ENCODE measurements around the gene KCNN4. TPM values are rescaled to one million over a fixed set of nuclear protein-coding genes. Genes with fewer than 3 reads are reported as not detected.

Gene KCNN4
- total and polyA plus RNA-seq, 2 of the 13 experiments (the other 11 are each of a cell fraction or from before 2014, with no cell fraction given) = 0.13 to 0.25 TPM

- TF ChIP-seq, protein P1, sequence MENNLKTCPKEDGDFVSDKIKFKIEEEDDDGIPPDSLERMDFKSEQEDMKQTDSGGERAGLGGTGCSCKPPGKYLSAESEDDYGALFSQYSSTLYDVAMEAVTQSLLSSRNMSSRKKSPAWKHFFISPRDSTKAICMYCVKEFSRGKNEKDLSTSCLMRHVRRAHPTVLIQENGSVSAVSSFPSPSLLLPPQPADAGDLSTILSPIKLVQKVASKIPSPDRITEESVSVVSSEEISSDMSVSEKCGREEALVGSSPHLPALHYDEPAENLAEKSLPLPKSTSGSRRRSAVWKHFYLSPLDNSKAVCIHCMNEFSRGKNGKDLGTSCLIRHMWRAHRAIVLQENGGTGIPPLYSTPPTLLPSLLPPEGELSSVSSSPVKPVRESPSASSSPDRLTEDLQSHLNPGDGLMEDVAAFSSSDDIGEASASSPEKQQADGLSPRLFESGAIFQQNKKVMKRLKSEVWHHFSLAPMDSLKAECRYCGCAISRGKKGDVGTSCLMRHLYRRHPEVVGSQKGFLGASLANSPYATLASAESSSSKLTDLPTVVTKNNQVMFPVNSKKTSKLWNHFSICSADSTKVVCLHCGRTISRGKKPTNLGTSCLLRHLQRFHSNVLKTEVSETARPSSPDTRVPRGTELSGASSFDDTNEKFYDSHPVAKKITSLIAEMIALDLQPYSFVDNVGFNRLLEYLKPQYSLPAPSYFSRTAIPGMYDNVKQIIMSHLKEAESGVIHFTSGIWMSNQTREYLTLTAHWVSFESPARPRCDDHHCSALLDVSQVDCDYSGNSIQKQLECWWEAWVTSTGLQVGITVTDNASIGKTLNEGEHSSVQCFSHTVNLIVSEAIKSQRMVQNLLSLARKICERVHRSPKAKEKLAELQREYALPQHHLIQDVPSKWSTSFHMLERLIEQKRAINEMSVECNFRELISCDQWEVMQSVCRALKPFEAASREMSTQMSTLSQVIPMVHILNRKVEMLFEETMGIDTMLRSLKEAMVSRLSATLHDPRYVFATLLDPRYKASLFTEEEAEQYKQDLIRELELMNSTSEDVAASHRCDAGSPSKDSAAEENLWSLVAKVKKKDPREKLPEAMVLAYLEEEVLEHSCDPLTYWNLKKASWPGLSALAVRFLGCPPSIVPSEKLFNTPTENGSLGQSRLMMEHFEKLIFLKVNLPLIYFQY (CRISPR knock-in tag; IDR thresholded peaks at IDR 0.05; ENCODE audit: borderline replicate concordance) = 0 out of 2 replicates have a peak, but pooled peaks have one; percentile 33
- TF ChIP-seq ZFYVE20 (CRISPR knock-in tag; IDR thresholded peaks at IDR 0.05; ENCODE audit: borderline replicate concordance, low read depth) = 0 out of 2 replicates have a peak, but pooled peaks have one; percentile 51
- TF ChIP-seq ZNF296 (CRISPR knock-in tag; conservative IDR thresholded peaks at IDR 0.05) = 0 out of 2 replicates have a peak, but pooled peaks have one; percentile 50
- TF ChIP-seq THAP11 (CRISPR knock-in tag; IDR thresholded peaks at IDR 0.05) = 0 out of 2 replicates have a peak, but pooled peaks have one; percentile 28
- 0 out of 2 replicates have a peak, but pooled peaks have one; percentile 62 for TF ChIP-seq TEAD2 (CRISPR knock-in tag; IDR thresholded peaks at IDR 0.05)
- TF ChIP-seq RFXANK (CRISPR knock-in tag; IDR thresholded peaks at IDR 0.05) = 0 out of 2 replicates have a peak, but pooled peaks have one; percentile 69
- TF ChIP-seq FOXK1 (CRISPR knock-in tag; IDR thresholded peaks at IDR 0.05; ENCODE audit: borderline replicate concordance, low read depth) = peak; percentile 53; the same call in 1 of the 2 replicates
- peak; percentile 98 for TF ChIP-seq MIER2 (CRISPR knock-in tag; IDR thresholded peaks at IDR 0.05)
- no peak for TF ChIP-seq JUNB (CRISPR knock-in tag; IDR thresholded peaks at IDR 0.05; ENCODE audit: borderline replicate concordance)
- 0 out of 2 replicates have a peak, but pooled peaks have one; percentile 31 for TF ChIP-seq BCL6 (CRISPR knock-in tag; IDR thresholded peaks at IDR 0.05)
- 0 out of 2 replicates have a peak, but pooled peaks have one; percentile 27 for TF ChIP-seq ZBTB7A (CRISPR knock-in tag; IDR thresholded peaks at IDR 0.05)
- TF ChIP-seq ZNF660 (CRISPR knock-in tag; IDR thresholded peaks at IDR 0.05; ENCODE audit: borderline replicate concordance, low read depth) = no peak
- TF ChIP-seq FIP1L1 (IDR thresholded peaks at IDR 0.05; ENCODE audit: borderline replicate concordance, insufficient read depth, low read depth, low read length) = no peak
- TF ChIP-seq ZNF496 (CRISPR knock-in tag; IDR thresholded peaks at IDR 0.05; ENCODE audit: insufficient replicate concordance) = no peak
- TF ChIP-seq ZFP91 (CRISPR knock-in tag; IDR thresholded peaks at IDR 0.05; ENCODE audit: borderline replicate concordance) = no peak
- no peak for TF ChIP-seq ZNF354B (CRISPR knock-in tag; IDR thresholded peaks at IDR 0.05)
- TF ChIP-seq ATF2 (CRISPR knock-in tag; IDR thresholded peaks at IDR 0.05) = peak; percentile 37; the same call in 1 of the 2 replicates
- no peak; the same call in 1 of the 2 replicates for TF ChIP-seq ZBTB21 (CRISPR knock-in tag; IDR thresholded peaks at IDR 0.05)
- TF ChIP-seq, protein P2, sequence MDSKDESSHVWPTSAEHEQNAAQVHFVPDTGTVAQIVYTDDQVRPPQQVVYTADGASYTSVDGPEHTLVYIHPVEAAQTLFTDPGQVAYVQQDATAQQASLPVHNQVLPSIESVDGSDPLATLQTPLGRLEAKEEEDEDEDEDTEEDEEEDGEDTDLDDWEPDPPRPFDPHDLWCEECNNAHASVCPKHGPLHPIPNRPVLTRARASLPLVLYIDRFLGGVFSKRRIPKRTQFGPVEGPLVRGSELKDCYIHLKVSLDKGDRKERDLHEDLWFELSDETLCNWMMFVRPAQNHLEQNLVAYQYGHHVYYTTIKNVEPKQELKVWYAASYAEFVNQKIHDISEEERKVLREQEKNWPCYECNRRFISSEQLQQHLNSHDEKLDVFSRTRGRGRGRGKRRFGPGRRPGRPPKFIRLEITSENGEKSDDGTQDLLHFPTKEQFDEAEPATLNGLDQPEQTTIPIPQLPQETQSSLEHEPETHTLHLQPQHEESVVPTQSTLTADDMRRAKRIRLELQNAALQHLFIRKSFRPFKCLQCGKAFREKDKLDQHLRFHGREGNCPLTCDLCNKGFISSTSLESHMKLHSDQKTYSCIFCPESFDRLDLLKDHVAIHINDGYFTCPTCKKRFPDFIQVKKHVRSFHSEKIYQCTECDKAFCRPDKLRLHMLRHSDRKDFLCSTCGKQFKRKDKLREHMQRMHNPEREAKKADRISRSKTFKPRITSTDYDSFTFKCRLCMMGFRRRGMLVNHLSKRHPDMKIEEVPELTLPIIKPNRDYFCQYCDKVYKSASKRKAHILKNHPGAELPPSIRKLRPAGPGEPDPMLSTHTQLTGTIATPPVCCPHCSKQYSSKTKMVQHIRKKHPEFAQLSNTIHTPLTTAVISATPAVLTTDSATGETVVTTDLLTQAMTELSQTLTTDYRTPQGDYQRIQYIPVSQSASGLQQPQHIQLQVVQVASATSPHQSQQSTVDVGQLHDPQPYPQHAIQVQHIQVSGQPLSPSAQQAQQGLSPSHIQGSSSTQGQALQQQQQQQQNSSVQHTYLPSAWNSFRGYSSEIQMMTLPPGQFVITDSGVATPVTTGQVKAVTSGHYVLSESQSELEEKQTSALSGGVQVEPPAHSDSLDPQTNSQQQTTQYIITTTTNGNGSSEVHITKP (CRISPR knock-in tag; IDR thresholded peaks at IDR 0.05; ENCODE audit: low read depth) = peak; percentile 43; the same call in 1 of the 2 replicates
These were observed 8.3 kb upstream of the KCNN4 start (continued) for GRCh38 chr19:43789029-43789428.
